ENCODE measurements around the gene BRD3OS.

DNA sequence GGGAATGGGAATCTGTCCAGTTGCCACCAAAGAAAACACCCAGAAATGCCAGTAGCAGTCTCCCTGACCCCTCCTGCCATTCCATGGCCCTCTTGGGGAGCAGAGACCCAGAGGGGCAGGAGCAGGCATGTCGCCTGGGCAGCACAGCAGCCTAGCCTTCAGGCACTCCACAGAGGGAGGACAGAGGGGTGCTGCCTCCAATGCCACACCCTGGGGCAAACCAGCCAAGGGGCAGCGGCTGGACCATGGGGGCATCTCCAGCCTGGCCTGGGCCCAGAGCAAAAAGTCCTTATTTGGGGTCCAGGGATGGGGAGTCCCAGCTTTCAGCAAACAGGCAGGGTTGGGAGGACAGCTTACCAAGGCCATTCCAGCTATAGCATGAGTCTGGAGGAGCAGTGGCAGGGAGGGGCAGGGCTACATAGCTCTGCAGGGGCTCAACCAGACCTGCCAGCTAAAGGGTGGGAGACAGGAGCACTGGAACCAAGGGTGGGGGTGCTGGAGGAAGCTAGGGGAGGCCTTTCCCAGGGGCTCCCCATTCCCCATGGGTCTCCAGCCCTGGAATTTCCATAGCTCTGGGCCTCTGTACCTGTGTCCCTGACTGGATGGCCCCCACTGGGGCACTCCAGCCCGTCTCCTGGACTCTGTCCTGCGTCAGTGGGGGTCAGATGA, 35.9 kb downstream of the BRD3OS start:
- TF ChIP-seq, protein P1, sequence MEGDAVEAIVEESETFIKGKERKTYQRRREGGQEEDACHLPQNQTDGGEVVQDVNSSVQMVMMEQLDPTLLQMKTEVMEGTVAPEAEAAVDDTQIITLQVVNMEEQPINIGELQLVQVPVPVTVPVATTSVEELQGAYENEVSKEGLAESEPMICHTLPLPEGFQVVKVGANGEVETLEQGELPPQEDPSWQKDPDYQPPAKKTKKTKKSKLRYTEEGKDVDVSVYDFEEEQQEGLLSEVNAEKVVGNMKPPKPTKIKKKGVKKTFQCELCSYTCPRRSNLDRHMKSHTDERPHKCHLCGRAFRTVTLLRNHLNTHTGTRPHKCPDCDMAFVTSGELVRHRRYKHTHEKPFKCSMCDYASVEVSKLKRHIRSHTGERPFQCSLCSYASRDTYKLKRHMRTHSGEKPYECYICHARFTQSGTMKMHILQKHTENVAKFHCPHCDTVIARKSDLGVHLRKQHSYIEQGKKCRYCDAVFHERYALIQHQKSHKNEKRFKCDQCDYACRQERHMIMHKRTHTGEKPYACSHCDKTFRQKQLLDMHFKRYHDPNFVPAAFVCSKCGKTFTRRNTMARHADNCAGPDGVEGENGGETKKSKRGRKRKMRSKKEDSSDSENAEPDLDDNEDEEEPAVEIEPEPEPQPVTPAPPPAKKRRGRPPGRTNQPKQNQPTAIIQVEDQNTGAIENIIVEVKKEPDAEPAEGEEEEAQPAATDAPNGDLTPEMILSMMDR (conservative IDR thresholded peaks at IDR 0.05; ENCODE audit: low read depth, low read length): no peak
- TF ChIP-seq EZH2 (IDR thresholded peaks at IDR 0.05; ENCODE audit: borderline replicate concordance, low read depth, low read length, poor library complexity, severe bottlenecking): no peak
